Thoracic aorta (tissue), 2 donors: ENCODE measurements around the gene ZBTB7C. TPM values are rescaled to one million over a fixed set of nuclear protein-coding genes. Genes with fewer than 3 reads are reported as not detected.

Source experiments
- ATAC-seq: fragments of 150-250 bp; one replicate; pipeline ENCODE4 v1.8.0; 2017; ENCODE audit warnings: low read depth; ENCODE audit not compliant: insufficient number of reproducible peaks, low FRiP score
- DNase-seq: peaks from one replicate; pipeline ENCODE4 v3.0.0-alpha.2; 2020; ENCODE audit warnings: low spot score
- H3K27ac ChIP-seq, 2 donors: fragments of 200-600 bp; sonication (generic); 1 replicate in 1 of 2; 2 replicates in 1 of 2; pipeline ENCODE4 v1.5.1; 2016; ENCODE audit warnings: mild to moderate bottlenecking in 2 of 2, moderate library complexity in 2 of 2
- H3K27me3 ChIP-seq: fragments of 200-600 bp; sonication (generic); replicated peaks from 2 replicates; pipeline ENCODE4 v1.6.0; 2016; ENCODE audit warnings: mild to moderate bottlenecking; ENCODE audit not compliant: insufficient read depth
- H3K36me3 ChIP-seq: fragments of 200-600 bp; sonication (generic); one replicate; pipeline ENCODE4 v1.5.1; 2016
- H3K4me1 ChIP-seq, 2 donors: fragments of 200-600 bp; sonication (generic); 1 replicate in 1 of 2; 2 replicates in 1 of 2; pipeline versions ENCODE4 v1.5.1 to v1.6.0; 2016; ENCODE audit warnings: low read depth in 2 of 2, mild to moderate bottlenecking in 1 of 2; ENCODE audit not compliant: control insufficient read depth in 1 of 2
- H3K4me3 ChIP-seq: fragments of 200-600 bp; sonication (generic); 2 replicates; pipeline ENCODE4 v1.5.1; 2016; ENCODE audit warnings: mild to moderate bottlenecking
- H3K9me3 ChIP-seq: fragments of 200-600 bp; sonication (generic); 2 replicates; pipeline ENCODE4 v1.5.1; 2016
- total RNA-seq, 2 donors: library from RNA; depleted of rRNA; stranded (reverse); fragments of >200 nt; gene quantifications; one replicate each; pipeline versions ENCODE4 v1.1.0 to v1.2.3, GENCODE V29; 2016
- TF ChIP-seq, protein P1 (sequence below): fragments of 200-600 bp; sonication (generic); IDR thresholded peaks from one replicate; pipeline ENCODE4 v1.5.1; 2019; ENCODE audit warnings: antibody characterized with exemption

The ZBTB7C gene
- total RNA-seq, 2 donors from 2014 or later, result 9.6 to 10.9 TPM

DNA sequence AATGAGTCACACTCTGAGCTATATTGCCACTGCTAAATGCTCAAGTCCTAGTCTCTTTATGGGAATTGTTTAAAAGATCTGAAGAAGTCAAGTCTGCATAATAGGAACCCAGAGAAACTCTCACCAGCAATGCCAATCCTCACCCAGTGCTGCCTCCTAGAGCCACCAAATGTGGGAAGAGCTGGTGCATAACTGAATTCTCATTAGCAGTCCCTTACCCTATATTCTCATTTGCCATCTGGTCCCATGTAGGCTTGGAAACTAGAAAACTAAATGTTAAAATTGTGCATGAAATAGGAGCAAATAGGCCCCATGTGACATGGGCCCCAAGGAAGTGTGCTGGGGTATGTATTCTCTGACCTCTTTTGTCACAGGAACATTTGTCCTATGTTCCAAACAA, 254.4 kb downstream of the ZBTB7C start:
- Histone ChIP-seq H3K27me3 (no peaks in the 10 kb centered on the region), H3K36me3 (no peaks in the 10 kb centered on the region), H3K9me3 (no peaks in the 10 kb centered on the region), H3K4me3 (no peak overlapping the region), H3K4me1 (peaks cover 10 to 19% of the 10 kb centered on the region in 2 donors), H3K27ac (peak overlapping the region in 1 of 2 donors; percentile 51)
- TF ChIP-seq, protein P1, sequence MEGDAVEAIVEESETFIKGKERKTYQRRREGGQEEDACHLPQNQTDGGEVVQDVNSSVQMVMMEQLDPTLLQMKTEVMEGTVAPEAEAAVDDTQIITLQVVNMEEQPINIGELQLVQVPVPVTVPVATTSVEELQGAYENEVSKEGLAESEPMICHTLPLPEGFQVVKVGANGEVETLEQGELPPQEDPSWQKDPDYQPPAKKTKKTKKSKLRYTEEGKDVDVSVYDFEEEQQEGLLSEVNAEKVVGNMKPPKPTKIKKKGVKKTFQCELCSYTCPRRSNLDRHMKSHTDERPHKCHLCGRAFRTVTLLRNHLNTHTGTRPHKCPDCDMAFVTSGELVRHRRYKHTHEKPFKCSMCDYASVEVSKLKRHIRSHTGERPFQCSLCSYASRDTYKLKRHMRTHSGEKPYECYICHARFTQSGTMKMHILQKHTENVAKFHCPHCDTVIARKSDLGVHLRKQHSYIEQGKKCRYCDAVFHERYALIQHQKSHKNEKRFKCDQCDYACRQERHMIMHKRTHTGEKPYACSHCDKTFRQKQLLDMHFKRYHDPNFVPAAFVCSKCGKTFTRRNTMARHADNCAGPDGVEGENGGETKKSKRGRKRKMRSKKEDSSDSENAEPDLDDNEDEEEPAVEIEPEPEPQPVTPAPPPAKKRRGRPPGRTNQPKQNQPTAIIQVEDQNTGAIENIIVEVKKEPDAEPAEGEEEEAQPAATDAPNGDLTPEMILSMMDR, result no peak
- DNase-seq, result no peak
- ATAC-seq, result no peak

DNA sequence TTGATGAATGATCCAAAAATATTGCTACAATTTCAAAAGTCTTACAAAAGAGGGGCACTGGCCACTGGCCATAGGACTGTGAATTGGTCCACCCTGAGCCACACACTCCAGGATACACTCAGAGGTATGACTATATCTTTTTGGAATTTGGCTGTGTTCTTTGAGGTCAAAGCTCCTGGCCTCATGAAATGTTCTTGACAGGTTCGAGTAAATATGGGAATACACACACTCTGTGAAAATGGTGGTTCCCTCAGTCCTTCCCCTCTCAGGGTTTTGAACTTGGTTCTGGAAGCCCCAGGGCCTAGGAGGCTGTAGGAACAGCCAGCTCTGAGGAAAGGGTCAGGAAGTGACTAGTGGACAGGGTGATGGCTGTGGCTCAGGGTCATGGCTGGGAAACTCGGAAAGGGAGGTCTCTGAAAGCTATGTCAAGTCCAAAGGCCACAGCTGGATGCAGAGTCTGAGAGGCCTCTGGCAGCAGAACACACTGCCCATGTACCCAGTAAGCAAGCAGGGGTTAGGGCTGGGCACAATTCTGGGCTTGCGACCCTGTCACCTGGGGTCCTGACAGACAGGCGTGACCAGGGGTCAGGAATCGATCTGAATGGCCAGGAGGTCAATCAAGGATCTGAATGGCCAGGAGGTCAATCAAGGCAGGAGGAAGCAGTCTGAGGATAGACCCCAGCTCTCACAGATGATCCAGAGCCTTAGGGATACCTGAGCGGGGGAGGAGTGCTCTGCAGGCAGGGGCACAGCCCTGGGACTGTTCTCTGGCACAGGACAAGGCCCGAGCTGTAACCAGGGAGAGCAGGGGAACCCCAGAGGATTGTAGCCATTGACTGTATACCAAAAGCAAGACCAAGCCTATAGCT, 255.3 kb downstream of the ZBTB7C start:
- Histone ChIP-seq H3K9me3 (no peaks in the 10 kb centered on the region), H3K4me1 (peaks cover 10 to 19% of the 10 kb centered on the region in 2 donors), H3K36me3 (no peaks in the 10 kb centered on the region), H3K27ac (peak overlapping the region; percentile 51 to 54), H3K4me3 (no peak overlapping the region), H3K27me3 (no peaks in the 10 kb centered on the region)
- TF ChIP-seq, protein P1, result no peak
- peak; percentile 74 for ATAC-seq
- DNase-seq, result no peak

DNA sequence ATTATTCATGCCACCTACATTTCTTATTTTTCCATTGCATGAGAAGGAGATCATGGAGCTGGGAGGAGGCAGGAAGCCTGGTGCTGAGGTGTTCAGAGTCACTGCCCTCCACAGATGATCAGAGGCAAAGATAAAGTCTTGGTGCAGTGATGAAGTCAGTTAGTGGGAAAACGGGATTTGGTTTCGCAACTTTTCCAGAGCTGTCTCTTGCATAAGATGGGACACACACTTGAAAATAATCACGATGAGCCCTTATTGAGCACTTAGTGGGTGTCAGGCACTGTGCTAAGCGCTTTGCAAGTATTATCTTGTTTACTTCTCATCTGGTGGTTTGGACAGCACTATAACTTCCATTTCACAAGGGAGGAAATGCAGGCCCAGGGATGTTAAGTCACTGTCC, 256.6 kb downstream of the ZBTB7C start:
- no peak overlapping the region for H3K27ac ChIP-seq
- H3K27me3 ChIP-seq, result no peaks in the 10 kb centered on the region
- ATAC-seq, result no peak
- TF ChIP-seq, protein P1, result no peak
- no peak overlapping the region for H3K4me3 ChIP-seq
- no peaks in the 10 kb centered on the region for H3K9me3 ChIP-seq
- DNase-seq, result no peak
- H3K36me3 ChIP-seq, result no peaks in the 10 kb centered on the region
- H3K4me1 ChIP-seq, result peaks cover 10 to 19% of the 10 kb centered on the region in 2 donors

DNA sequence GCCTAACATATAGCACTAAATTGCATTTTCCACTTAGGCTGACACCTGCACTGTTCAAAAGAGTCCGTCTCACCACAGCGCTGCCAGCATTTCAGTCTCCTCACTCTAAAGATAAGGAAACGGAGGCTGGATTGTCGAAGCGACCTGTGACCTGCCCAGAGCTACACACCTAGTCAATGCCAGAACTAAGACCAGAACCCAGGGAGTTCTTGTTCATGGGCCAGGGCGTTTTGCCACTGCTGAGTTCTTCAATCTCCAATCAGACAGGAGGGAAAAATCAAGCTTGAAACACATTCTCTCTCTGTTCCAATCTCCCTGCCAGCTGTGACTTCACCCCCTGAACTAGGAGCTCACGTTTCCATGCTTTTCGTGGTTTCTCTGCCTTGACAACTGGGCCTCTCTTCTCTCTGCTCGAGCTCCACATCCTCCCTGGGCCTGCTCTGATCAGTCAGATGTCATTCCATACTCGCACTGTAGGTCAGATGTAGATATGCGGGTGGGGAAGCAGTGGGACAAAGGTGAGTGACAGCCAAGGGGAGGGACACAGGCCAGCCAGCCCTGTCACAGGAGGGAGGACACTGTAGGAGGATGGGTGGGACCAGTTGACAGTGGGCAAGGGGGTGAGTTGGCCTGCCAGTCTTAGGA, 257.6 kb downstream of the ZBTB7C start:
- no peak overlapping the region for H3K27ac ChIP-seq
- no peaks in the 10 kb centered on the region for H3K27me3 ChIP-seq
- H3K4me1 ChIP-seq, result peaks cover 10 to 19% of the 10 kb centered on the region in 2 donors
- ATAC-seq, result no peak
- no peak for DNase-seq
- no peak overlapping the region for H3K4me3 ChIP-seq
- TF ChIP-seq, protein P1, result no peak
- no peaks in the 10 kb centered on the region for H3K36me3 ChIP-seq
- H3K9me3 ChIP-seq, result no peaks in the 10 kb centered on the region

DNA sequence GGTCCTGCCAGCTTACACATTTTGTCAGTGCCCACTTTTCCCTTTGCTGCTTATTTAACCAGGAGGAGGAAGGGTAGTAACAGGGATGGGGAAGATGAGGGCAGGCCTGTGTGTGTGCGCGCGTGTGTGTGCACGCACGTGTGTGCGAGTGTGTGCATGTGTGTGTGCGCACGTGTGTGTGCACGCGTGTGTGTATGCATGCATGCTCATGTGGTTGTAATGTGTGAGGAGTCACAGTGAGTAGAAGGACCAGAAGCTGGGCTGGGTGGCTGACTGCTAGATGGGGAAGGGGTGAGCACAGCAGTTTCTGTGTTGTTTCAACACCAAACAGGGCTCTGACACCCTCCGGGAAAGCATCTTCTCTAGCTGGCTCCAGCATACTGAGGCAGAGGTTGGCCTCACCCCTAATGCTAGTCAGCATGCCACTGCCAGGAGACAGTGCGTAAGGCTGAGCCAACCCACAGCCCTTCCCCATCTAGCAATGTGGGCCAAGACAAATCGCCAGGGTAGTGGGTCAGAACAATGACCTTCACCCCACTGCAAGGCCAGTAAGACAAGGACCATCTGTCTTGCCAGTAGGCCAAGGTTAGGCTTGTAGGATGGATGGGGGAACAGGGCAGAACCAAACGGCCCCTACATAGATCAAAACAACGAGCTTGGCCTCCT, 260.0 kb downstream of the ZBTB7C start:
- H3K27ac ChIP-seq, result no peak overlapping the region
- H3K27me3 ChIP-seq, result no peaks in the 10 kb centered on the region
- H3K9me3 ChIP-seq, result no peaks in the 10 kb centered on the region
- peaks cover 6 to 19% of the 10 kb centered on the region in 2 donors for H3K4me1 ChIP-seq
- TF ChIP-seq, protein P1, result no peak
- DNase-seq (no peak), ATAC-seq (no peak)
- no peak overlapping the region for H3K4me3 ChIP-seq
- H3K36me3 ChIP-seq, result no peaks in the 10 kb centered on the region
